Erythroblast (primary cell): Measurements from ENCODE around the gene IL10RB.

Source experiments
- DNase-seq, 2 experiments: peaks; one replicate each; lab custom pipeline; 2025; lab: John Stamatoyannopoulos, UW
- GATA1 ChIP-seq: IDR thresholded peaks from 2 replicates; pipeline ENCODE4 v1.6.1; 2011; ENCODE audit warnings: low read depth, mild to moderate bottlenecking, control low read depth, low read length, moderate library complexity
- POLR2A ChIP-seq: IDR thresholded peaks from 2 replicates; pipeline ENCODE4 v1.6.1; 2011; ENCODE audit warnings: mild to moderate bottlenecking, low read length

IL10RB gene

GRCh38 chr21:33267250-33267649, 1.1 kb downstream of the IL10RB start:
- no peak for TF ChIP-seq POLR2A
- no peak for TF ChIP-seq GATA1

GRCh38 chr21:33268393-33268736, 2.2 kb downstream of the IL10RB start:
- DNase-seq = no peak
- TF ChIP-seq GATA1 = no peak
- no peak for TF ChIP-seq POLR2A

More at GRCh38 chr21:33267250-33267649, 1.1 kb downstream of the IL10RB start:
- DNase-seq = no peak

GRCh38 chr21:33268737-33269441, 2.7 kb downstream of the IL10RB start:
- TF ChIP-seq POLR2A = no peak
- no peak for TF ChIP-seq GATA1
- DNase-seq = no peak

- DNase-seq = no peak
- TF ChIP-seq GATA1 (no peak), POLR2A (no peak)
Observed at GRCh38 chr21:33270986-33271385, 4.8 kb downstream of the IL10RB start.

GRCh38 chr21:33273044-33273443, 6.9 kb downstream of the IL10RB start:
- no peak for DNase-seq
- no peak for TF ChIP-seq GATA1
- TF ChIP-seq POLR2A = no peak

- no peak for TF ChIP-seq POLR2A
- no peak for TF ChIP-seq GATA1
- DNase-seq = no peak
Observed at GRCh38 chr21:33278721-33279120, 12.6 kb downstream of the IL10RB start.

- TF ChIP-seq GATA1 = no peak
- no peak for TF ChIP-seq POLR2A
- DNase-seq = no peak
Observed at GRCh38 chr21:33279330-33279820, 13.2 kb downstream of the IL10RB start.

GRCh38 chr21:33281096-33281652, 15.0 kb downstream of the IL10RB start:
- DNase-seq = peak; percentile 19 to 81
- TF ChIP-seq GATA1 = no peak
- TF ChIP-seq POLR2A = no peak

- no peak for TF ChIP-seq POLR2A
- no peak for TF ChIP-seq GATA1
Observed at GRCh38 chr21:33283203-33283602, 17.0 kb downstream of the IL10RB start.

GRCh38 chr21:33286076-33286475, 19.9 kb downstream of the IL10RB start:
- DNase-seq = no peak
- TF ChIP-seq POLR2A (no peak), GATA1 (no peak)

More at GRCh38 chr21:33283203-33283602, 17.0 kb downstream of the IL10RB start:
- DNase-seq = peak; percentile 18 to 40

GRCh38 chr21:33286600-33287456, 20.7 kb downstream of the IL10RB start:
- no peak for DNase-seq
- TF ChIP-seq POLR2A = no peak
- TF ChIP-seq GATA1 = no peak

GRCh38 chr21:33289199-33289819, 23.1 kb downstream of the IL10RB start:
- no peak for DNase-seq
- TF ChIP-seq GATA1 = no peak
- no peak for TF ChIP-seq POLR2A

GRCh38 chr21:33290441-33290840, 24.3 kb downstream of the IL10RB start:
- TF ChIP-seq POLR2A = no peak
- no peak for TF ChIP-seq GATA1
- DNase-seq = no peak

GRCh38 chr21:33291686-33292085, 25.5 kb downstream of the IL10RB start:
- TF ChIP-seq POLR2A (no peak), GATA1 (no peak)

More at GRCh38 chr21:33291686-33292085, 25.5 kb downstream of the IL10RB start:
- no peak for DNase-seq
